PC-3 (cell line): Measurements from ENCODE around the gene FTO. TPM values are rescaled to one million over a fixed set of nuclear protein-coding genes. Genes with fewer than 3 reads are reported as not detected.

Experiments used
- ATAC-seq: fragments of 200-7000 bp; cut with Tn5 transposase; 2 replicates; pipeline ENCODE4 v1.9.1; 2020; ENCODE audit warnings: mild to moderate bottlenecking, moderate library complexity
- BruUV-seq: library from RNA; stranded (reverse); fragments of 400-500 nt; replicated peaks from 2 replicates; lab custom pipeline; 2021; lab: Mats Ljungman, UMichigan
- CTCF ChIA-PET: fragments of 300-600 bp; sonication (Branson Sonifier 250); formaldehyde crosslinking; loops from one replicate; lab custom pipeline; 2022; ENCODE audit warnings: antibody characterized with exemption; lab: Charles Lee
- POLR2A ChIA-PET: fragments of 300-600 bp; sonication (Branson Sonifier 250); formaldehyde crosslinking; loops from one replicate; lab custom pipeline; 2022; ENCODE audit warnings: antibody characterized with exemption; ENCODE audit not compliant: unreplicated experiment; lab: Charles Lee
- DNase-seq: peaks from one replicate; pipeline ENCODE4 v3.0.0-alpha.2; 2015
- H2AFZ ChIP-seq: fragments of 300-600 bp; sonication (generic); 2 replicates; pipeline ENCODE4 v1.6.0; 2016; ENCODE audit warnings: antibody characterized with exemption, low read length
- H3F3A ChIP-seq: fragments of 300-600 bp; sonication (generic); one replicate; pipeline ENCODE4 v1.6.0; 2017; ENCODE audit warnings: antibody characterized with exemption, low read length, control low read depth, mild to moderate bottlenecking; ENCODE audit not compliant: unreplicated experiment
- H3K27ac ChIP-seq: fragments of 300-600 bp; sonication (generic); 2 replicates; pipeline ENCODE4 v1.5.1; 2016; ENCODE audit warnings: mild to moderate bottlenecking, low read length
- H3K27me3 ChIP-seq: fragments of 300-600 bp; sonication (generic); 2 replicates; pipeline ENCODE4 v1.6.1; 2016; ENCODE audit warnings: low read length, mixed read lengths
- H3K36me3 ChIP-seq: fragments of 300-600 bp; sonication (generic); 2 replicates; pipeline ENCODE4 v1.6.1; 2016; ENCODE audit warnings: low read depth, mixed run types, low read length, mixed read lengths
- H3K4me1 ChIP-seq: fragments of 300-600 bp; sonication (generic); 2 replicates; pipeline ENCODE4 v1.5.1; 2016; ENCODE audit warnings: low read length; ENCODE audit not compliant: insufficient read depth
- H3K4me2 ChIP-seq: fragments of 300-600 bp; sonication (generic); 2 replicates; pipeline ENCODE4 v1.6.0; 2016; ENCODE audit warnings: low read length
- H3K4me3 ChIP-seq: fragments of 300-600 bp; sonication (generic); 2 replicates; pipeline ENCODE4 v1.5.1; 2016; ENCODE audit warnings: mild to moderate bottlenecking, low read length, mixed read lengths
- H3K79me2 ChIP-seq: fragments of 300-600 bp; sonication (generic); 2 replicates; pipeline ENCODE4 v1.6.1; 2017; ENCODE audit warnings: low read length, mixed read lengths
- H3K9ac ChIP-seq: fragments of 300-600 bp; sonication (generic); 2 replicates; pipeline ENCODE4 v1.6.0; 2016; ENCODE audit warnings: mild to moderate bottlenecking, low read length
- H3K9me2 ChIP-seq: fragments of 300-600 bp; sonication (generic); replicated peaks from 2 replicates; pipeline ENCODE4 v1.6.1; 2016; ENCODE audit warnings: mixed run types, low read length, mixed read lengths
- H3K9me3 ChIP-seq: fragments of 300-600 bp; sonication (generic); 2 replicates; pipeline ENCODE4 v1.6.1; 2016; ENCODE audit warnings: low read length, mixed read lengths
- H4K20me1 ChIP-seq: fragments of 300-600 bp; sonication (generic); 2 replicates; pipeline ENCODE4 v1.6.1; 2016; ENCODE audit warnings: low read length, mixed read lengths
- EZH2 ChIP-seq: fragments of 300-600 bp; sonication (generic); IDR thresholded peaks from one replicate; pipeline ENCODE4 v1.6.1; 2017; ENCODE audit warnings: antibody characterized with exemption, mild to moderate bottlenecking, low read length; ENCODE audit not compliant: unreplicated experiment
- EZH2phosphoT487 ChIP-seq: fragments of 300-600 bp; sonication (generic); IDR thresholded peaks from 2 replicates; pipeline ENCODE4 v1.6.1; 2018; ENCODE audit warnings: mild to moderate bottlenecking, antibody characterized with exemption, low read length, borderline replicate concordance
- intact Hi-C: fragments of 100-400 bp; cut with micrococcal nuclease; formaldehyde crosslinking; loops from 2 replicates; pipeline ENCODE4 v1.9.0; 2023
- total RNA-seq: library from RNA; depleted of rRNA; stranded (reverse); fragments of >200 nt; gene quantifications from 2 replicates; pipeline ENCODE4 v1.2.3, GENCODE V29; 2014
- TF ChIP-seq, protein P1 (sequence below): fragments of 300-600 bp; sonication (generic); conservative IDR thresholded peaks from 2 replicates; pipeline ENCODE4 v1.5.1; 2017; ENCODE audit warnings: antibody characterized with exemption, low read depth, mild to moderate bottlenecking, low read length

FTO gene
- total RNA-seq, 1 experiment from 2014 or later: 27.0 TPM

- Histone ChIP-seq H3K79me2 (no peaks in the 10 kb centered on the region), H3K4me1 (peaks cover 8% of the 10 kb centered on the region), H3K9ac (no peak overlapping the region), H3K27me3 (peaks cover 12% of the 10 kb centered on the region; the same call in 1 of the 2 replicates), H3K27ac (no peak overlapping the region), H3K9me2 (no peaks in the 10 kb centered on the region), H3K36me3 (no peaks in the 10 kb centered on the region), H2AFZ (no peak overlapping the region), H3K9me3 (no peaks in the 10 kb centered on the region), H3K4me2 (no peak overlapping the region), H3K4me3 (no peak overlapping the region), H3F3A (no peaks in the 10 kb centered on the region), H4K20me1 (no peaks in the 10 kb centered on the region)
- ATAC-seq: no peak
- no peak for DNase-seq
- CTCF ChIA-PET: no interaction called here
- POLR2A ChIA-PET: interaction anchor here (0.6 kb wide), 1 partner anchor 778 kb away, joined by 4 read pairs; no protein-coding TSS in a partner anchor
- TF ChIP-seq EZH2phosphoT487 (no peak), EZH2 (no peak)
- TF ChIP-seq, protein P1, sequence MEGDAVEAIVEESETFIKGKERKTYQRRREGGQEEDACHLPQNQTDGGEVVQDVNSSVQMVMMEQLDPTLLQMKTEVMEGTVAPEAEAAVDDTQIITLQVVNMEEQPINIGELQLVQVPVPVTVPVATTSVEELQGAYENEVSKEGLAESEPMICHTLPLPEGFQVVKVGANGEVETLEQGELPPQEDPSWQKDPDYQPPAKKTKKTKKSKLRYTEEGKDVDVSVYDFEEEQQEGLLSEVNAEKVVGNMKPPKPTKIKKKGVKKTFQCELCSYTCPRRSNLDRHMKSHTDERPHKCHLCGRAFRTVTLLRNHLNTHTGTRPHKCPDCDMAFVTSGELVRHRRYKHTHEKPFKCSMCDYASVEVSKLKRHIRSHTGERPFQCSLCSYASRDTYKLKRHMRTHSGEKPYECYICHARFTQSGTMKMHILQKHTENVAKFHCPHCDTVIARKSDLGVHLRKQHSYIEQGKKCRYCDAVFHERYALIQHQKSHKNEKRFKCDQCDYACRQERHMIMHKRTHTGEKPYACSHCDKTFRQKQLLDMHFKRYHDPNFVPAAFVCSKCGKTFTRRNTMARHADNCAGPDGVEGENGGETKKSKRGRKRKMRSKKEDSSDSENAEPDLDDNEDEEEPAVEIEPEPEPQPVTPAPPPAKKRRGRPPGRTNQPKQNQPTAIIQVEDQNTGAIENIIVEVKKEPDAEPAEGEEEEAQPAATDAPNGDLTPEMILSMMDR: no peak
- intact Hi-C loops: no loop called here
- no TSS peak for BruUV-seq
Observed at GRCh38 chr16:54140057-54140787, 436.3 kb downstream of the FTO start.

DNA sequence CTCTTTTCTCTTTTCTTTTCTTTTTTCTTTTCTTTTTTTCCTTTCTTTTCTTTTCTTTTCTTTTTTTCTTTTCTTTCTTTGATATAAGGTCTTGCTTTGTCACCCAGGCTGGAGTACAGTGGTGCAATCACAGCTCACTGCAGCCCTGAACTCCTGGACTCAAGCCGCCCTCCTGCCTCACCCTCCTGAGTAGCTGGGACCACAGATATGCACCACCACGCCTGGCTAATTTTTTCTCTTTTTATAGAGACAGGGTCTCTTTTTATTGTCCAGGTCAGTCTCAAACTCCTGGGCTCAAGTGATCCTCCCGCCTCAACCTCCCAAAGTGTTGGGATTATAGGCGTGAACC is 436.8 kb downstream of the FTO start:
- H3K9ac ChIP-seq: no peak overlapping the region
- ChIA-PET CTCF (no interaction called here), POLR2A (no interaction called here)
- H4K20me1 ChIP-seq: no peaks in the 10 kb centered on the region
- H3K36me3 ChIP-seq: no peaks in the 10 kb centered on the region
- H3K9me3 ChIP-seq: no peaks in the 10 kb centered on the region
- no peaks in the 10 kb centered on the region for H3K79me2 ChIP-seq
- BruUV-seq: no TSS peak
- H3K27me3 ChIP-seq: peaks cover 12% of the 10 kb centered on the region; the same call in 1 of the 2 replicates
- H3K4me2 ChIP-seq: no peak overlapping the region
- H3F3A ChIP-seq: no peaks in the 10 kb centered on the region
- H3K9me2 ChIP-seq: no peaks in the 10 kb centered on the region
- no peak for ATAC-seq
- no peak overlapping the region for H2AFZ ChIP-seq
- no peak overlapping the region for H3K27ac ChIP-seq
- no peak for DNase-seq
- H3K4me1 ChIP-seq: peaks cover 7% of the 10 kb centered on the region
- TF ChIP-seq, protein P1: no peak
- no peak for TF ChIP-seq EZH2
- TF ChIP-seq EZH2phosphoT487: no peak
- no peak overlapping the region for H3K4me3 ChIP-seq
- intact Hi-C loops: no loop called here

DNA sequence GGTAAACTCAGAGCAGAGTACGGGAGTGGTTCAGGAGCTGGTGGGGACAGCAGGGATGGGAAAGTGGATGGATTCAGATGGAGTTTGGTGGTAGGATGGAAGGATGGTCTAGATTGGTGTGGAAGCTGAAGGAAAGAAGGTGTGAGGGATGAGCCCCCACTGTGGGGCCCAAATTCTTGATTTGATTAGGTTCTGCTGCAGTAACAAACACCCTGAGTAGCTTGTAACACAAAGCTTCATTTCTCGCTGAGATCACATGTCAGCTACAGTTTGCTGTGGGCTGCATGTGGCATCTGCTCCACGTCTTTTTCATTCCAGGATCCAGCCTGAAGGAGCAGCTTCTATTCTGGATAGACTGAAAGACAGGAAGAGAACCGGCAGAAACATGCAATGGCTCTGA is 438.8 kb downstream of the FTO start:
- H3K9ac ChIP-seq: no peak overlapping the region
- H3K9me2 ChIP-seq: no peaks in the 10 kb centered on the region
- TF ChIP-seq, protein P1: no peak
- no peak for TF ChIP-seq EZH2
- no peak for TF ChIP-seq EZH2phosphoT487
- H3K4me1 ChIP-seq: no peaks in the 10 kb centered on the region
- H3K4me3 ChIP-seq: no peak overlapping the region
- H4K20me1 ChIP-seq: no peaks in the 10 kb centered on the region
- no peak overlapping the region for H3K27ac ChIP-seq
- H3F3A ChIP-seq: no peaks in the 10 kb centered on the region
- CTCF ChIA-PET: no interaction called here
- intact Hi-C loops: no loop called here
- ATAC-seq: no peak
- H2AFZ ChIP-seq: no peak overlapping the region
- DNase-seq: no peak
- H3K4me2 ChIP-seq: no peak overlapping the region
- no TSS peak for BruUV-seq
- H3K79me2 ChIP-seq: no peaks in the 10 kb centered on the region
- POLR2A ChIA-PET: no interaction called here
- no peaks in the 10 kb centered on the region for H3K9me3 ChIP-seq
- H3K27me3 ChIP-seq: peaks cover 24% of the 10 kb centered on the region; the same call in 1 of the 2 replicates
- H3K36me3 ChIP-seq: no peaks in the 10 kb centered on the region
